Prostate gland (tissue), 2 donors: Measurements from ENCODE around the gene GGT5. TPM values are rescaled to one million over a fixed set of nuclear protein-coding genes. Genes with fewer than 3 reads are reported as not detected.

Experiments used
- DNase-seq: peaks from one replicate; pipeline ENCODE4 v3.0.0-alpha.2; 2019; ENCODE audit warnings: low spot score
- H3K27ac ChIP-seq, 2 donors: fragments of 200-600 bp; sonication (generic); 2 replicates each; pipeline ENCODE4 v1.5.1; 2017 to 2019
- H3K27me3 ChIP-seq: fragments of 200-600 bp; sonication (generic); replicated peaks from 2 replicates; pipeline ENCODE4 v1.5.1; 2019; ENCODE audit not compliant: insufficient read depth
- H3K36me3 ChIP-seq, 2 donors: fragments of 200-600 bp; sonication (generic); 1 replicate in 1 of 2; 2 replicates in 1 of 2; pipeline versions ENCODE4 v1.5.1 to v1.8.1; 2017 to 2019
- H3K4me1 ChIP-seq: fragments of 200-600 bp; sonication (generic); replicated peaks from 2 replicates; pipeline ENCODE4 v1.5.1; 2019
- H3K4me3 ChIP-seq, 2 donors: fragments of 200-600 bp; sonication (generic); 2 replicates each; pipeline ENCODE4 v1.5.1; 2017 to 2019
- H3K9me3 ChIP-seq: fragments of 200-600 bp; sonication (generic); 2 replicates; pipeline ENCODE4 v1.5.1; 2017
- CTCF ChIP-seq, 4 experiments: fragments of 200-600 bp in 2 of 4; fragments of 450-650 bp in 2 of 4; sonication (generic) in 2 of 4; IDR thresholded peaks; 1 replicate in 3 of 4; 2 replicates in 1 of 4; pipeline ENCODE4 v1.5.1; 2016 to 2019; ENCODE audit warnings: antibody characterized with exemption in 4 of 4, mild to moderate bottlenecking in 2 of 4, moderate library complexity in 2 of 4
- POLR2A ChIP-seq: fragments of 450-650 bp; IDR thresholded peaks from one replicate; pipeline ENCODE4 v1.6.1; 2016; ENCODE audit warnings: antibody characterized with exemption, mild to moderate bottlenecking
- POLR2AphosphoS5 ChIP-seq: sonication (generic); formaldehyde crosslinking; IDR thresholded peaks from one replicate; pipeline ENCODE4 v1.6.1; 2017; ENCODE audit warnings: antibody characterized with exemption
- WGBS: methylation state at CpG from one replicate; pipeline ENCODE4 v1.1.5; 2018; 5-methylcytosine and 5-hydroxymethylcytosine counted together
- intact Hi-C: fragments of 100-400 bp; cut with DNase I; formaldehyde crosslinking; loops from one replicate; pipeline ENCODE4 v1.14.2; 2022
- total RNA-seq, 2 donors: library from RNA; depleted of rRNA; stranded (reverse); fragments of >200 nt; gene quantifications; one replicate each; pipeline ENCODE4 v1.1.0, GENCODE V29; 2016

Gene GGT5
- total RNA-seq, 2 donors from 2014 or later = 19.2 to 39.7 TPM

GRCh38 chr22:24233235-24233634 is 11.6 kb downstream of the GGT5 start:
- intact Hi-C loops = no loop called here
- no peaks in the 10 kb centered on the region for H3K4me1 ChIP-seq
- TF ChIP-seq CTCF (IDR thresholded peaks at IDR 0.05) (no peak), POLR2AphosphoS5 (no peak)
- no peak overlapping the region for H3K27ac ChIP-seq
- no peaks in the 10 kb centered on the region for H3K36me3 ChIP-seq
- no peaks in the 10 kb centered on the region for H3K9me3 ChIP-seq
- H3K27me3 ChIP-seq = no peaks in the 10 kb centered on the region
- H3K4me3 ChIP-seq = no peak overlapping the region
- WGBS = 92% methylated on average over 7 of the region's 13 CpGs
- DNase-seq = no peak

- H3K4me3 ChIP-seq = no peak overlapping the region
- no peaks in the 10 kb centered on the region for H3K36me3 ChIP-seq
- no peak for DNase-seq
- intact Hi-C loops = no loop called here
- no peak overlapping the region for H3K27ac ChIP-seq
- no peaks in the 10 kb centered on the region for H3K4me1 ChIP-seq
- H3K9me3 ChIP-seq = no peaks in the 10 kb centered on the region
- 94% methylated on average over 15 of the region's 15 CpGs for WGBS
- H3K27me3 ChIP-seq = no peaks in the 10 kb centered on the region
- TF ChIP-seq CTCF (IDR thresholded peaks at IDR 0.05) (no peak), POLR2A (no peak), POLR2AphosphoS5 (no peak)
Measured at GRCh38 chr22:24232725-24233124, 12.2 kb downstream of the GGT5 start.

GRCh38 chr22:24232124-24232523 is 12.8 kb downstream of the GGT5 start:
- WGBS = 93% methylated on average over 3 of the region's 6 CpGs
- Histone ChIP-seq H3K27me3 (no peaks in the 10 kb centered on the region), H3K4me3 (no peak overlapping the region), H3K27ac (no peak overlapping the region), H3K4me1 (no peaks in the 10 kb centered on the region), H3K9me3 (no peaks in the 10 kb centered on the region), H3K36me3 (no peaks in the 10 kb centered on the region)
- intact Hi-C loops = no loop called here
- no peak for TF ChIP-seq POLR2A
- no peak for TF ChIP-seq POLR2AphosphoS5
- no peak for TF ChIP-seq CTCF (IDR thresholded peaks at IDR 0.05)
- no peak for DNase-seq

- H3K4me1 ChIP-seq = no peaks in the 10 kb centered on the region
- intact Hi-C loops = no loop called here
- no peak overlapping the region for H3K27ac ChIP-seq
- H3K9me3 ChIP-seq = no peaks in the 10 kb centered on the region
- no peaks in the 10 kb centered on the region for H3K27me3 ChIP-seq
- no peaks in the 10 kb centered on the region for H3K36me3 ChIP-seq
- H3K4me3 ChIP-seq = no peak overlapping the region
- WGBS = 93% methylated on average over 7 of the region's 9 CpGs
- DNase-seq = no peak
- TF ChIP-seq POLR2A (no peak), POLR2AphosphoS5 (no peak), CTCF (IDR thresholded peaks at IDR 0.05) (no peak)
Measured at GRCh38 chr22:24231706-24232105, 13.2 kb downstream of the GGT5 start.

- H3K27ac ChIP-seq = no peak overlapping the region
- no peaks in the 10 kb centered on the region for H3K27me3 ChIP-seq
- no peaks in the 10 kb centered on the region for H3K4me1 ChIP-seq
- 67% methylated on average over 12 of the region's 18 CpGs for WGBS
- intact Hi-C loops = no loop called here
- TF ChIP-seq CTCF (IDR thresholded peaks at IDR 0.05) (peak in 2 of 4 experiments; percentile 11 to 19), POLR2AphosphoS5 (no peak)
- H3K9me3 ChIP-seq = no peaks in the 10 kb centered on the region
- DNase-seq = no peak
- H3K4me3 ChIP-seq = no peak overlapping the region
- H3K36me3 ChIP-seq = no peaks in the 10 kb centered on the region
Measured at GRCh38 chr22:24230911-24231656, 13.8 kb downstream of the GGT5 start.
